ENCODE results near the gene FOLR3. TPM values are rescaled to one million over a fixed set of nuclear protein-coding genes. Genes with fewer than 3 reads are reported as not detected.

Gene FOLR3
- total RNA-seq, 1 experiment from 2014 or later, result not detected

DNA sequence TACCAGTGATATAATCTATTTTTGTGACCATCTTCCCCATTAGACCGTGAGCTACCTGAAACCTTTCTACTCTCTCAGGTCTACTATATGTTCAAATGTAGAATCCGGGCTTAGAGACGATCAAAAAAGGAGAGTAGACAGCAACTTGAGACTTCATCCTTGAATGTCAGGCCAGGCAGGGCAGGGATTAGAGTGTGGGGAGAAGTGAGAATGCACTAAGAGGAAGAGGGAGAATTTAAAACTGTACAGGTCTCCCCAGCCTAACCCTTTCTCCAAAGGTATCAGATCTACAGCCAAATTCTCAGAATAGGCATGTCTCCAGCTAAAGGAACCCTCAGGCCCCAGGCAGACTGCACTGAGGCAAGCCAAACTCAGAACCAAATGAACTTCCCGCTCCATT is 33.4 kb upstream of the FOLR3 start:
- H3K79me2 ChIP-seq (ENCODE audit: low read depth), result peaks cover 38% of the 10 kb centered on the region
- ChIA-PET POLR2A (ENCODE audit: unreplicated experiment) (no interaction called here), CTCF (no interaction called here)
- peaks cover 15% of the 10 kb centered on the region; the same call in 1 of the 2 replicates for H3F3A ChIP-seq (ENCODE audit: insufficient read depth, low read depth)
- DNase-seq, result no peak
- no TSS peak for BruUV-seq (replicated peaks)
- H3K9me2 ChIP-seq (ENCODE audit: insufficient read depth), result no peaks in the 10 kb centered on the region
- no peaks in the 10 kb centered on the region for H3K9me3 ChIP-seq (ENCODE audit: insufficient read depth, low read depth)
- H3K4me2 ChIP-seq, result peak overlapping the region; percentile 97
- no peak overlapping the region; the same call in 1 of the 2 replicates for H2AFZ ChIP-seq
- H3K27me3 ChIP-seq (ENCODE audit: insufficient read depth, low read depth), result no peaks in the 10 kb centered on the region
- peak overlapping the region; percentile 95 for H3K4me3 ChIP-seq
- peak overlapping the region; percentile 71 for H3K27ac ChIP-seq
- intact Hi-C loops (cut with micrococcal nuclease; ENCODE audit: unreplicated experiment), result loop anchor here (5.0 kb wide), 1 partner anchor 80 kb away; no protein-coding TSS in a partner anchor
- peaks cover 2% of the 10 kb centered on the region; the same call in 1 of the 2 replicates for H3K36me3 ChIP-seq (ENCODE audit: low read depth)
- no peak for TF ChIP-seq EZH2 (IDR thresholded peaks at IDR 0.05; ENCODE audit: low read depth)
- TF ChIP-seq, protein P1, sequence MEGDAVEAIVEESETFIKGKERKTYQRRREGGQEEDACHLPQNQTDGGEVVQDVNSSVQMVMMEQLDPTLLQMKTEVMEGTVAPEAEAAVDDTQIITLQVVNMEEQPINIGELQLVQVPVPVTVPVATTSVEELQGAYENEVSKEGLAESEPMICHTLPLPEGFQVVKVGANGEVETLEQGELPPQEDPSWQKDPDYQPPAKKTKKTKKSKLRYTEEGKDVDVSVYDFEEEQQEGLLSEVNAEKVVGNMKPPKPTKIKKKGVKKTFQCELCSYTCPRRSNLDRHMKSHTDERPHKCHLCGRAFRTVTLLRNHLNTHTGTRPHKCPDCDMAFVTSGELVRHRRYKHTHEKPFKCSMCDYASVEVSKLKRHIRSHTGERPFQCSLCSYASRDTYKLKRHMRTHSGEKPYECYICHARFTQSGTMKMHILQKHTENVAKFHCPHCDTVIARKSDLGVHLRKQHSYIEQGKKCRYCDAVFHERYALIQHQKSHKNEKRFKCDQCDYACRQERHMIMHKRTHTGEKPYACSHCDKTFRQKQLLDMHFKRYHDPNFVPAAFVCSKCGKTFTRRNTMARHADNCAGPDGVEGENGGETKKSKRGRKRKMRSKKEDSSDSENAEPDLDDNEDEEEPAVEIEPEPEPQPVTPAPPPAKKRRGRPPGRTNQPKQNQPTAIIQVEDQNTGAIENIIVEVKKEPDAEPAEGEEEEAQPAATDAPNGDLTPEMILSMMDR (conservative IDR thresholded peaks at IDR 0.05), result no peak
- peaks cover 13% of the 10 kb centered on the region for H3K4me1 ChIP-seq (replicated peaks; ENCODE audit: insufficient read depth)
- H4K20me1 ChIP-seq (ENCODE audit: insufficient read depth), result no peaks in the 10 kb centered on the region

DNA sequence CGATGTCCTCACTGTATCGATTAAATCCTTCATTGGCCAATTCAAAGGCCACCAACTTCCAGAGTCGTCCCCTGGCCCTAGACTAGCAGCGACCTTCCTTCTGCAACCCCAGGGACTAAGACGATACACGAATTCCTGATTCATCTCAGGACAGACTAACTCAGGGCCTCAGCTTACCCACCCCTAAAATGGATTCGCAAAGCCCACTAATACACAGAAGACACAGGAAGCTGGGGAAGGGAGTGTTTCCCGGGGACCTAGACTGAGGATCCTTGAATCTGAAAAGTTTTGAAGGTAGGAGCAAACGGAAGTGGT is 32.9 kb upstream of the FOLR3 start:
- peak overlapping the region; percentile 83 for H2AFZ ChIP-seq

DNA sequence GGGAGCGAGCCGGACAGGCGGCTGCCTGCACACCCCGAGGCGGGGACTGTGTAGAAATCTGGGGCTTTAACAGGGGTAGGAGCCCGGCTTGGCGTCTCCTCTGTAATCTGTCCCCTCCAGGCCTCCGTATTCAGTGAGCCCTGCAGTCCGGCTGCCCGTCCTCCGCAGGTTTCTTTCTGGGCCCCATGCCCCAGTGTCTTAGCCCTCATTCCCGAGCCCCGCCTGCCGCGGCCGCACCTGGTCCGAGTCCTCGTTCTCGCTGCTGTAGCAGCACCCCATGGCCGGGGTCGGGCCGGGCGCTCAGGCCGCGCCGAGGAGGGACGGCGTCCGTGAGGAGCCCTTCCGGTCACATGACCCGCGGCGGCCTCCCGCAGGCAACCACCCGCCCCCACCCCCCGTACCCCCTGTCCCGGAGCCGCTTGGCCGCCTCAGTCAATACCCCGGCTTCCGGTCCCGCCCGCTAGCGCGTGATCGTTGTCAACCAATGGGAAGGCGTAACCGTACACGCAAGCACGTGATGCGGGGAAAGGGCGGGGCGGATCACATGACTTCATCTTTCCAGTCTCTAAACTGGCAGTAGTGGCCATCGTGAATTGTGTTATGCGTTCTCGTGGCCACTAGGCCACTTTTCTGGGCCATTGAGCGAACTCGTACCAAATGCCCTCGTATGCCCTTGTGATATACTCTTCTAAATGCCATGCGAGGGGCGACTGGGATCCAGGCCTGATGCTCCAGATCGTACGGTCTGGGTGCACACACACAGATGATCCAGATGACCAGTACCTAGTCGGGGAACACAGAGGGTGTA is 32.4 kb upstream of the FOLR3 start, which contains the start of gene LAMTOR1:
Gene LAMTOR1, minus strand, starts transcription at position 352 of the 808 bp plus-strand sequence. Its CDS starts 73 bp downstream, at position 279.
- intact Hi-C loops (cut with micrococcal nuclease; ENCODE audit: unreplicated experiment), result loop anchor here (1.0 to 5.0 kb wide), 3 partner anchors 9 to 79 kb away; partner anchors contain the start of gene ANAPC15
- Histone ChIP-seq H3K27ac (peak within 1 kb of the TSS; percentile 71), H3K9me2 (ENCODE audit: insufficient read depth) (no peaks in the 10 kb centered on the region), H3K4me1 (replicated peaks; ENCODE audit: insufficient read depth) (peaks cover 13% of the 10 kb centered on the region), H2AFZ (peak within 1 kb of the TSS; percentile 83), H3K27me3 (ENCODE audit: insufficient read depth, low read depth) (no peaks in the 10 kb centered on the region), H4K20me1 (ENCODE audit: insufficient read depth) (no peaks in the 10 kb centered on the region), H3K36me3 (ENCODE audit: low read depth) (no peaks in the 10 kb centered on the region), H3K9me3 (ENCODE audit: insufficient read depth, low read depth) (no peaks in the 10 kb centered on the region), H3K4me3 (peak within 1 kb of the TSS; percentile 95), H3F3A (ENCODE audit: insufficient read depth, low read depth) (peaks cover 15% of the 10 kb centered on the region; the same call in 1 of the 2 replicates), H3K79me2 (ENCODE audit: low read depth) (peaks cover 38% of the 10 kb centered on the region), H3K4me2 (peak within 1 kb of the TSS; percentile 97)
- ChIA-PET CTCF (no interaction called here), POLR2A (ENCODE audit: unreplicated experiment) (no interaction called here)
- no TSS peak for BruUV-seq (replicated peaks)
- TF ChIP-seq, protein P1 (conservative IDR thresholded peaks at IDR 0.05), result peak; percentile 68; the same call in 1 of the 2 replicates
- TF ChIP-seq EZH2 (IDR thresholded peaks at IDR 0.05; ENCODE audit: low read depth), result no peak
- DNase-seq, result peak; percentile 96 to 98

More for the DNA sequence above, 32.9 kb upstream of the FOLR3 start:
- Histone ChIP-seq H3K4me1 (replicated peaks; ENCODE audit: insufficient read depth) (peaks cover 13% of the 10 kb centered on the region), H4K20me1 (ENCODE audit: insufficient read depth) (no peaks in the 10 kb centered on the region), H3K9me3 (ENCODE audit: insufficient read depth, low read depth) (no peaks in the 10 kb centered on the region), H3K9me2 (ENCODE audit: insufficient read depth) (no peaks in the 10 kb centered on the region), H3K4me2 (peak overlapping the region; percentile 97), H3F3A (ENCODE audit: insufficient read depth, low read depth) (peaks cover 15% of the 10 kb centered on the region; the same call in 1 of the 2 replicates), H3K4me3 (peak overlapping the region; percentile 95), H3K27me3 (ENCODE audit: insufficient read depth, low read depth) (no peaks in the 10 kb centered on the region), H3K79me2 (ENCODE audit: low read depth) (peaks cover 38% of the 10 kb centered on the region), H3K27ac (peak overlapping the region; percentile 71), H3K36me3 (ENCODE audit: low read depth) (no peaks in the 10 kb centered on the region)
- no TSS peak for BruUV-seq (replicated peaks)
- POLR2A ChIA-PET (ENCODE audit: unreplicated experiment), result no interaction called here
- DNase-seq, result no peak
- TF ChIP-seq, protein P1 (conservative IDR thresholded peaks at IDR 0.05), result no peak
- no peak for TF ChIP-seq EZH2 (IDR thresholded peaks at IDR 0.05; ENCODE audit: low read depth)
- intact Hi-C loops (cut with micrococcal nuclease; ENCODE audit: unreplicated experiment), result loop anchor here (5.0 kb wide), 1 partner anchor 80 kb away; no protein-coding TSS in a partner anchor
- CTCF ChIA-PET, result no interaction called here

All from PC-9 (cell line).